ENCODE results near the gene RHOU.

Gene RHOU

DNA sequence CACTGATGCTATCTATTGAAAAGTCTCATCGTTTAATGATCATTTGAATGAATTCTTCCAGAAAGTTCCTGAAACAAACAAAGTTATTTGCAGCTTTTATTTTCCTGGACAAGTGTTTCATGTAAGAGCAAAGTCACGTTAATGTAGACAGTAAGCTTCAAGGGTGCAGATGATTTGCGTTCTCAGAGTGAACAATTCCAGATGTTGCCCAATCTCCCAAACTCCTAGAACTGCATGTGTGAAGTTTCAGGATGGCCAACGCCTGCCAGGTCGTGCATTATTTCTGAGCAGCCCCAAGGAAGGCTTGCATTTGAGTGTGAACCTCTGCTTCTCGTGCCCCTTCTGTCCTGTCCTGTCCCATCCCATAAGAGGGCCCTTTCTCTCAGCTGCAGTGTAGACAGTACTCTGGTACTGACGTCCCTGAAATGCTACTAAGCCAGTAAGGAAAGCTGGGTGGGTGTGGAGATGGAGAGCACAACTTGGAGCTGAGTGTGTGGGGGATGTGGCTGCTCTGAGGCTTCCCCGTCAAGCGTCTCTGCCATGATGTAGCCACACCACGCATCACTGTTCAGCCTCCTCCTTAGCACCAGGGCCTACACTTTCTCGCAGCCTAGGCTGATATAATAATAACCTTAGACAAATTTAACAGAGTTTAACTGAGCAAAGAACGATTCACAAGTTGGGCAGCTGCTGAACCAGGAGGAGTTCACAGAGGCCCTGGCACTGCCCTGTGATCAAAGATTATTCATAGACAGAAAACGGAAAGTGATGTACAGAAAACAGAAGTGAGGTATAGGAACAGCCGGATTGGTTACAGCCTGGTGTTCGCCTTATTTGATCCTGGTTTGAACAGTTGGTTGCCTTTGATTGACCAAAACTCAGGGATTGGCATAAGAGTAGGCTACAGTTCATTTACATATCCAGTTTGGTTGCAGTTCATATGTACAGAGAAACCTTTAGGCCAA, 50.4 kb downstream of the RHOU start:
- no peak for DNase-seq

- DNase-seq = no peak
These were observed 51.3 kb downstream of the RHOU start for GRCh38 chr1:228786361-228787129.

DNA sequence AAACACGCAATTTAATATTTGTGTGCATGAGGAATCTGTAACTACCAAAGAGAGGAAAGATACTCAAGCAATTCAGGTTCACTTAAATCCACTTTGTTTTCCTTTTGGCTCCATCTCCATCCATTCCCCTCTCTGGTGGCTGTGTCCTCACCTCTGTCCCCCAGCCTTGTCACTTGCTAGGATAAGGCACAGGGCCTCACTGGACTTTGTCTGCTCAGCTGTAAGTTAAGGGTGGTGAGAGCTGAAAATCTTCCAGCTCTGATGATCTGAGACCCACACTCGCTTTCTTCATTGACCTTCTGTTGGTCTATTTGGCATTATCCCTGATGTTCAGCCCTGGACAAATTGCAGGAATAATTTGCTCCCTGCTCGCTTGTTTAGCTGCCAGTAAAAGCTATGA, 56.5 kb downstream of the RHOU start:
- DNase-seq = no peak

GRCh38 chr1:228792601-228793000, 57.3 kb downstream of the RHOU start:
- DNase-seq = no peak

DNA sequence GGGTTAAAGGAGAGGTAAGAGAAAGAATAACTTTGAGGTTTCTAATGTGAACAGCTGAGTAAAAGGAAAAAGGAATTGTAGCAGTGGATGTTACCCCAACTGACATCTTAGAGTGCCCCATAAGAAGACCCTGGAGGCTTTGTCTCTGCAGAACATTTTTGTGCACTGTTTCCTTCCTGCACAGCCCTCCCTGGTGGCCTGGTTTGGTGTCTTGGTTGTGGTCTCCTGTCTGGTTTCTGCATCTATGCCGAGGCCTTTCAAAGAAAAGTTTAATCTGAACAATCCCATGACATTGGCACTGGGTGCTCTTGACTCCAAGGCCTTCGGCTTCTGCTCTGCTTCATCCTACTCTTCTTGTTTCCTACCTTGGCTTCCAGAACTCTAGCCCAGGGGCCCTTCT, 57.8 kb downstream of the RHOU start:
- no peak for DNase-seq

DNA sequence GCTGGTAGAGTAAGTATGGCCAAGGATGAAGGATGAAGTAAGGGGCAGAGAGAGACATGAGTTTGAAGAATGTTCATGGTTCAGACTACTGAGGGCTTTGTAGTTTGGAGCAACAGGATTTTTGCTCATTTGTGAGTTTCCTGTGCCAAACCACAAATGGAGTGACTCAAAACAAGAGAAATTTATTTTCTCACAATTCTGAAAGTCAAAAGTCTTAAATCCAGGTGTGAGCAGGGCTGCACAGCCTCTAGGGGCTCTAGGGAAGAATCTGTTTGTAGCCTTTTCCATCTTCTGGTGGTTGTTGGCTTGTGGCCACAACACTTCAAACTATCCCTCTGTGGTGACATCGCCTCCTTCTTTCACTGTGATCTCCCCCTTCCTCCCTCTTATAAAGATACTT, 58.9 kb downstream of the RHOU start:
- no peak for DNase-seq

- no peak for DNase-seq
These were observed 59.5 kb downstream of the RHOU start for GRCh38 chr1:228794810-228795209.

- no peak for DNase-seq
These were observed 60.3 kb downstream of the RHOU start for GRCh38 chr1:228795596-228795995.
